CD8-positive, alpha-beta memory T cell (primary cell): Measurements from ENCODE around the gene PRRT2. TPM values are rescaled to one million over a fixed set of nuclear protein-coding genes. Genes with fewer than 3 reads are reported as not detected.
A peak's percentile ranks its signal among the peaks of the same experiment; 100 is the strongest.

ENCODE experiments used
- CTCF ChIA-PET: fragments of 350-600 bp; sonication (Branson Sonifier 250); formaldehyde crosslinking; loops from one replicate; lab custom pipeline; 2021; ENCODE audit warnings: antibody characterized with exemption; lab: Charles Lee
- POLR2A ChIA-PET: fragments of 350-600 bp; sonication (Branson Sonifier 250); formaldehyde crosslinking; loops from one replicate; lab custom pipeline; 2021; ENCODE audit warnings: antibody characterized with exemption; lab: Charles Lee
- DNase-seq, 5 donors: peaks; one replicate each; pipeline versions ENCODE4 v3.0.0 to v3.0.0-alpha.2; 2020 to 2022; ENCODE audit warnings: mixed read lengths in 1 of 5
- H3K27ac ChIP-seq: one replicate; pipeline ENCODE4 v1.7.0; 2013; ENCODE audit warnings: low read depth, mild to moderate bottlenecking, low read length, moderate library complexity
- H3K27me3 ChIP-seq: 2 replicates; pipeline ENCODE4 v1.7.0; 2013; ENCODE audit warnings: low read length, mild to moderate bottlenecking; ENCODE audit not compliant: insufficient read depth, poor library complexity, severe bottlenecking
- H3K36me3 ChIP-seq: 2 replicates; pipeline ENCODE4 v1.7.0; 2013; ENCODE audit warnings: mild to moderate bottlenecking, low read length, moderate library complexity; ENCODE audit not compliant: insufficient read depth
- H3K4me1 ChIP-seq: 2 replicates; pipeline ENCODE4 v1.7.0; 2013; ENCODE audit warnings: mild to moderate bottlenecking, low read length, moderate library complexity; ENCODE audit not compliant: insufficient read depth
- H3K4me3 ChIP-seq: 2 replicates; pipeline ENCODE4 v1.7.0; 2013; ENCODE audit warnings: mild to moderate bottlenecking, low read length
- H3K9me3 ChIP-seq: 2 replicates; pipeline ENCODE4 v1.7.0; 2013; ENCODE audit warnings: mild to moderate bottlenecking, low read length
- H3K27ac Mint-ChIP-seq, 8 donors: one replicate each; pipeline ENCODE4 v1.8.0; 2020 to 2021; ENCODE audit warnings: mixed read lengths in 8 of 8, mild to moderate bottlenecking in 6 of 8, inconsistent platforms in 3 of 8, moderate library complexity in 3 of 8
- H3K27me3 Mint-ChIP-seq, 2 donors: one replicate each; pipeline ENCODE4 v1.8.0; 2020 to 2021; ENCODE audit warnings: mixed read lengths in 2 of 2, mild to moderate bottlenecking in 1 of 2, moderate library complexity in 1 of 2
- H3K36me3 Mint-ChIP-seq, 3 donors: one replicate each; pipeline ENCODE4 v1.8.0; 2020 to 2021; ENCODE audit warnings: mixed read lengths in 3 of 3, inconsistent platforms in 1 of 3, mild to moderate bottlenecking in 1 of 3
- H3K4me1 Mint-ChIP-seq, 3 donors: one replicate each; pipeline ENCODE4 v1.8.0; 2020 to 2021; ENCODE audit warnings: mixed read lengths in 3 of 3, inconsistent platforms in 1 of 3, mild to moderate bottlenecking in 1 of 3
- H3K4me3 Mint-ChIP-seq, 7 donors: one replicate each; pipeline ENCODE4 v1.8.0; 2020 to 2021; ENCODE audit warnings: mixed read lengths in 7 of 7, mild to moderate bottlenecking in 6 of 7, moderate library complexity in 4 of 7, inconsistent platforms in 2 of 7
- H3K9me3 Mint-ChIP-seq, 5 donors: one replicate each; pipeline ENCODE4 v1.8.0; 2020 to 2022; ENCODE audit warnings: mixed read lengths in 5 of 5, mild to moderate bottlenecking in 3 of 5, moderate library complexity in 2 of 5, inconsistent platforms in 1 of 5
- polyA plus RNA-seq: library from polyadenylated mRNA; unstranded; fragments of 300-500 nt; fragmentation: Illumina TruSeq; gene quantifications from one replicate; pipeline ENCODE4 v1.2.3, GENCODE V29; 2021
- total RNA-seq, 2 experiments: library from RNA; stranded (reverse); gene quantifications; one replicate each; pipeline ENCODE4 v1.2.3, GENCODE V29; 2021

The PRRT2 gene
- total RNA-seq (1 to 10 TPM; 1.2 to 1.3 TPM), polyA plus RNA-seq (0.18 TPM)

DNA sequence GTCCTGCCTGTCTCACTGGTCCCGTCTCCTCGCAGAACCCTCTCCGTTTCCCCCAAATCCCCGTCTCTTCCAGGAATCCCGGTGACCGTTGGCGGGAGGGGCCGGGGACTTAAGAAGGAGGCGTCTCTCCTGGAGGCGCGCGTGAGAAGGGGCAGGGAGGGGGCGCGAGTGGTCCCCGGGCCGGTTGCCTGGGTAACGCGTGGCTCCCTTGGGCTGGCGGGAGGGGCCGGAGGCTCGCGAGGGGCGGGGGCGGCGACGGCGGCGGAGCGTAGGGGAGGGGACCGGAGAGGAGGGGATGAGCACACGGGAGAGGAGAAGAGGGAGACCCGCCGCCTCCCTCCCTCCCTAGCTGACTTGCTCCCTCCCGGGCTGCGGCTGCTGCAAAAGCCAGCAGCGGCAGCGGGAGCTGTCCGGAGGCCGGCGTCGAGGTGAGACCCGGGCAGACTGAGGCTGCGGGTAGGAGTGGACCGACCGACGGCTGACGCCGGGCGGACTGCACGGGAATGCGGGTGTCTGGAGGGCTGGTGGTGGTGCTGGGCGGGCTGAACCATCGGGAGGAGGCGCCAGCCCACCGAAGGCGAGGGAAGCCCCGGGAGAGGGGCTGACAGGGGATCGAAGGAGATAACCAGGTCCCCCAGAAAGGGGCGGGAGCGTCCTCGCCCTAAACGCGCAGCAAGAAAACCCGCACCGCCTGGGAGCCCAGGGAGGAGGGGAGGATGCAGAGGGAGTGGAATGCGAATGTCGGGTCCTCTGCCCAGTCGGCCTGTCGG is at the start of gene PRRT2:
Gene PRRT2 (plus strand): TSS at position 298 of the 770 bp plus-strand sequence. CDS start 862 bp downstream, outside the sequence.
- ChIA-PET POLR2A (interaction anchor here (0.6 to 0.9 kb wide), 2 partner anchors 22 to 66 kb away, joined by 4 read pairs; partner anchors contain the start of gene KIF22), CTCF (interaction anchor here (0.9 to 2.7 kb wide), 3 partner anchors 36 to 110 kb away, joined by 3 to 11 read pairs (median 3); no protein-coding TSS in a partner anchor)
- Mint-ChIP-seq H3K9me3 (peaks cover 0 to 2% (median 0%) of the 10 kb centered on the region in 5 donors), H3K27me3 (peaks cover 0 to 7% of the 10 kb centered on the region in 2 donors), H3K4me3 (peak within 1 kb of the TSS; percentile 87 to 96 (median 93)), H3K36me3 (peaks cover 3 to 35% (median 4%) of the 10 kb centered on the region in 3 donors), H3K4me1 (peaks cover 55 to 79% (median 59%) of the 10 kb centered on the region in 3 donors), H3K27ac (peak within 1 kb of the TSS; percentile 89 to 99 (median 97))
- Histone ChIP-seq H3K27ac (peak within 1 kb of the TSS; percentile 51), H3K36me3 (peaks cover 5% of the 10 kb centered on the region), H3K27me3 (no peaks in the 10 kb centered on the region), H3K9me3 (no peaks in the 10 kb centered on the region), H3K4me1 (peaks cover 51% of the 10 kb centered on the region), H3K4me3 (peak within 1 kb of the TSS; percentile 57)
- peak in 4 of 5 donors; percentile 41 to 74 (median 48) for DNase-seq

DNA sequence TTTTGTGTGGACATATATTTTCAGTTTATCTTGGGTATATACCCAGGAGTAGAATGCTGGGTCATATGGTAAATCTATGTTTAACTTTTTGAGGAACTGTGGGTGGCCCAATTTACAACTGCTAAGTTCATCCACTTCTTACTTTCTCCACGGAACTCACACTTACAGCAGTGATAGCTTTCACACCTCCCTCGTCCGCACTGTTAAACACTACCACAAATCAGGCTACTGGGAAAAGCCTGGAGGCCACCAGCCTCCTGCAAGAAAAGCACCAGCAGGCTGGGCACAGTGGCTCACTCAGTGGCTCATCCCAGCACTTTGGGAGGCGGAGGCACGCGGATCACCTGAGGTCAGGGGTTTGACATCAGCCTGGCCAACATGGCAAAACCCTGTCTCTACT is 48.7 kb upstream of the PRRT2 start:
- H3K36me3 ChIP-seq = no peaks in the 10 kb centered on the region
- no peak overlapping the region for H3K4me3 Mint-ChIP-seq
- peaks cover 5 to 10% (median 6%) of the 10 kb centered on the region in 3 donors for H3K4me1 Mint-ChIP-seq
- H3K27ac Mint-ChIP-seq = no peak overlapping the region
- H3K36me3 Mint-ChIP-seq = peaks cover 0 to 1% (median 0%) of the 10 kb centered on the region in 3 donors
- no peak overlapping the region for H3K4me3 ChIP-seq
- DNase-seq = peak in 1 of 5 donors; percentile 9
- peaks cover 5% of the 10 kb centered on the region for H3K4me1 ChIP-seq
- no peaks in the 10 kb centered on the region for H3K27me3 ChIP-seq
- H3K27me3 Mint-ChIP-seq = no peaks in the 10 kb centered on the region
- no peaks in the 10 kb centered on the region for H3K9me3 ChIP-seq
- H3K9me3 Mint-ChIP-seq = no peaks in the 10 kb centered on the region
- ChIA-PET CTCF (no interaction called here), POLR2A (no interaction called here)
- H3K27ac ChIP-seq = no peak overlapping the region

- H3K4me3 ChIP-seq = no peak overlapping the region
- peak overlapping the region in 1 of 8 donors; percentile 70 for H3K27ac Mint-ChIP-seq
- ChIA-PET POLR2A (no interaction called here), CTCF (interaction anchor here (0.8 to 1.5 kb wide), 4 partner anchors 13 to 25 kb away, joined by 3 read pairs; partner anchors contain the start of genes C16orf54 and KIF22)
- peaks cover 5% of the 10 kb centered on the region for H3K4me1 ChIP-seq
- H3K4me3 Mint-ChIP-seq = no peak overlapping the region
- no peaks in the 10 kb centered on the region for H3K9me3 ChIP-seq
- peaks cover 0 to 2% (median 0%) of the 10 kb centered on the region in 3 donors for H3K36me3 Mint-ChIP-seq
- peaks cover 3 to 9% (median 7%) of the 10 kb centered on the region in 3 donors for H3K4me1 Mint-ChIP-seq
- no peaks in the 10 kb centered on the region for H3K27me3 Mint-ChIP-seq
- no peaks in the 10 kb centered on the region for H3K27me3 ChIP-seq
- peak in 1 of 5 donors; percentile 19 for DNase-seq
- no peak overlapping the region for H3K27ac ChIP-seq
- no peaks in the 10 kb centered on the region for H3K36me3 ChIP-seq
- H3K9me3 Mint-ChIP-seq = no peaks in the 10 kb centered on the region
Measured at GRCh38 chr16:29765167-29766032, 46.6 kb upstream of the PRRT2 start.

DNA sequence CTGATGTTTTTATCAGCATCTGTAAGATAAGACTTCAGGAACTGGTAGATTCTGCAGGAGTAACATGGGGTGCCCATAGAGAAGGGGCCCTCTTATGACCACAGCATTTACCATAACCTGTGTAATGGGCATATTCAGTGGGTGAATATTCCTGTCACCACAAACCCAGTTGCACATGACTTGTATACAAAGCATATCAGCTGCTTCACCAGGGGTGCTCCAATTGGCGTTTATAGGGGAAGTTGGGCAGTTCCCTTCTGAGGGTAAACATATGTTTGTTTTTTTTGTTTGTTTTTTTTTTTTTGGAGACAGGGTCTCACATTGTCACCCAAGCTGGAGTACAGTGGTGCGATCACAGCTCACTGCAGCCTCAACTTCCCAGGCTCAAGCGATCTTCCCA is 45.4 kb upstream of the PRRT2 start:
- Mint-ChIP-seq H3K4me3 (no peak overlapping the region), H3K27me3 (no peaks in the 10 kb centered on the region), H3K4me1 (peaks cover 3 to 7% (median 4%) of the 10 kb centered on the region in 3 donors), H3K9me3 (no peaks in the 10 kb centered on the region), H3K36me3 (peaks cover 0 to 3% (median 0%) of the 10 kb centered on the region in 3 donors), H3K27ac (no peak overlapping the region)
- Histone ChIP-seq H3K4me1 (peaks cover 5% of the 10 kb centered on the region), H3K9me3 (no peaks in the 10 kb centered on the region), H3K36me3 (no peaks in the 10 kb centered on the region), H3K27ac (no peak overlapping the region), H3K27me3 (no peaks in the 10 kb centered on the region), H3K4me3 (no peak overlapping the region)
- ChIA-PET POLR2A (interaction anchor here (0.7 kb wide), 2 partner anchors 10 to 24 kb away, joined by 3 to 4 read pairs; no protein-coding TSS in a partner anchor), CTCF (interaction anchor here (1.1 to 1.4 kb wide), 3 partner anchors 11 to 24 kb away, joined by 3 read pairs; partner anchors contain the start of genes C16orf54 and KIF22)
- DNase-seq = peak in 1 of 5 donors; percentile 8

DNA sequence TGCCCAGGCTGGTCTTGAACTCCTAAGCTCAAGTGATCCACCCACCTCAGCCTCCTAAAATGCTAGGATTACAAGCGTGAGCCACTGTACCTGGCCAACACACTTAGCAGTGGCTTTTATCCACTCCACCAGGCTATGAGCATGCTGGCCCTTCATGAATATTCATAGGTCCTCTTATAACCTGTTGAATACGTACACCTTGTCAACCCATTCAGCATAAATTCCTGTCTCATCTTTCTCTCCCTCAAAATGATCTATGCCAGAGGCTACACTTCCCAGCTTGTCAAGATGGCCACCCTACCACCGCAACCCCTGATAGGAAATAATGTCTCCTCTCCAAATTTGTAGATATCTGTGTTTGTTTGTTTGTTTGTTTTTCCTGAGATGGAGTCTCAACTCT is 44.9 kb upstream of the PRRT2 start:
- Histone ChIP-seq H3K36me3 (no peaks in the 10 kb centered on the region), H3K27me3 (no peaks in the 10 kb centered on the region), H3K9me3 (no peaks in the 10 kb centered on the region), H3K4me1 (peaks cover 5% of the 10 kb centered on the region), H3K27ac (no peak overlapping the region), H3K4me3 (no peak overlapping the region)
- no peaks in the 10 kb centered on the region for H3K27me3 Mint-ChIP-seq
- H3K4me1 Mint-ChIP-seq = peaks cover 3 to 7% (median 4%) of the 10 kb centered on the region in 3 donors
- no peaks in the 10 kb centered on the region for H3K9me3 Mint-ChIP-seq
- CTCF ChIA-PET = interaction anchor here (1.1 to 1.4 kb wide), 2 partner anchors 10 to 21 kb away, joined by 3 read pairs; partner anchors contain the start of gene C16orf54
- no peak overlapping the region for H3K4me3 Mint-ChIP-seq
- no peak overlapping the region for H3K27ac Mint-ChIP-seq
- POLR2A ChIA-PET = interaction anchor here (0.7 kb wide), 2 partner anchors 10 to 24 kb away, joined by 3 to 4 read pairs; no protein-coding TSS in a partner anchor
- peaks cover 0 to 3% (median 0%) of the 10 kb centered on the region in 3 donors for H3K36me3 Mint-ChIP-seq
- no peak for DNase-seq

- H3K27ac Mint-ChIP-seq = no peak overlapping the region
- CTCF ChIA-PET = interaction anchor here (1.4 to 1.7 kb wide), 2 partner anchors 16 to 21 kb away, joined by 4 to 6 read pairs; partner anchors contain the start of gene KIF22
- Histone ChIP-seq H3K4me3 (no peak overlapping the region), H3K27me3 (no peaks in the 10 kb centered on the region), H3K27ac (no peak overlapping the region), H3K9me3 (no peaks in the 10 kb centered on the region), H3K4me1 (peaks cover 1% of the 10 kb centered on the region), H3K36me3 (no peaks in the 10 kb centered on the region)
- H3K9me3 Mint-ChIP-seq = no peaks in the 10 kb centered on the region
- no peaks in the 10 kb centered on the region for H3K27me3 Mint-ChIP-seq
- peaks cover 0 to 3% (median 0%) of the 10 kb centered on the region in 3 donors for H3K36me3 Mint-ChIP-seq
- no peak for DNase-seq
- peaks cover 0 to 4% (median 4%) of the 10 kb centered on the region in 3 donors for H3K4me1 Mint-ChIP-seq
- POLR2A ChIA-PET = interaction anchor here (1.0 to 1.2 kb wide), 2 partner anchors 13 to 15 kb away, joined by 3 to 6 read pairs; no protein-coding TSS in a partner anchor
- no peak overlapping the region for H3K4me3 Mint-ChIP-seq
Measured at GRCh38 chr16:29769507-29769906, 42.5 kb upstream of the PRRT2 start.

- H3K27ac Mint-ChIP-seq = peak overlapping the region in 2 of 8 donors; percentile 17 to 20
- Histone ChIP-seq H3K4me1 (no peaks in the 10 kb centered on the region), H3K9me3 (no peaks in the 10 kb centered on the region), H3K27me3 (no peaks in the 10 kb centered on the region), H3K4me3 (no peak overlapping the region), H3K36me3 (no peaks in the 10 kb centered on the region), H3K27ac (no peak overlapping the region)
- no peak overlapping the region for H3K4me3 Mint-ChIP-seq
- no peaks in the 10 kb centered on the region for H3K27me3 Mint-ChIP-seq
- ChIA-PET POLR2A (interaction anchor here (0.7 to 1.2 kb wide), 2 partner anchors 14 to 840 kb away, joined by 3 to 7 read pairs; no protein-coding TSS in a partner anchor), CTCF (interaction anchor here (1.4 kb wide), 1 partner anchor 20 kb away, joined by 6 read pairs; the partner anchor contains the start of gene KIF22)
- peak in 1 of 5 donors; percentile 8 for DNase-seq
- H3K9me3 Mint-ChIP-seq = no peaks in the 10 kb centered on the region
- peaks cover 0 to 2% (median 0%) of the 10 kb centered on the region in 3 donors for H3K36me3 Mint-ChIP-seq
- H3K4me1 Mint-ChIP-seq = peaks cover 0 to 4% (median 4%) of the 10 kb centered on the region in 3 donors
Measured at GRCh38 chr16:29770250-29770929, 41.6 kb upstream of the PRRT2 start.
